Measurements from ENCODE around the gene PLAGL1. TPM values are rescaled to one million over a fixed set of nuclear protein-coding genes. Genes with fewer than 3 reads are reported as not detected.

The PLAGL1 gene
- total and polyA plus RNA-seq, 7 donors: 9.8 to 31.3 (median 14.4) TPM

DNA sequence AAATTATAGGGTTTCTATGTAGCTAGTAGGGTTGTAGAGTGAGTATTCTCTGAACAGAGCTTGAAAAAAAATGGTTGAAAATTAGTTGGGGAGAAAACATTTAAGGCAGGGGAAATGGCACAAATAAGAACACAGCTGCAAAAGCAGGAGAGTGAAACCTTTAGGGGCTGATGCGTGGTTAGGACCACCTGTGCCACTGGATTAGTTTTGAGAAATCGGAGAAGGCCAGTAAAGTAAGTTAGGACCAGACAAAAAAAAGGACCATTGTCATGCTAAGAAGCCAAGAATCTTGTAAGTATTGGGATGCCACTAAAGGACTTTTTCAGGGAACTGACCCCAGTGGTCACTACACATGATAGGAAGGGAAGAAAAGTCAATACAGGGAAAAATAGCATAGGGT lies 9.4 kb downstream of the PLAGL1 start:
- 76 to 99% methylated on average over 2 of the region's 2 CpGs for WGBS, 2 donors
- peaks cover 0 to 4% (median 0%) of the 10 kb centered on the region in 4 donors for H3K9me3 ChIP-seq
- intact Hi-C loops (cut with DNase I): no loop called here
- H3K36me3 ChIP-seq: no peaks in the 10 kb centered on the region
- no peaks in the 10 kb centered on the region for H3K27me3 ChIP-seq
- no peak overlapping the region for H3K4me3 ChIP-seq
- H3K4me1 ChIP-seq: no peaks in the 10 kb centered on the region
- no peak overlapping the region for H3K27ac ChIP-seq
- TF ChIP-seq EP300 (IDR thresholded peaks at IDR 0.05) (no peak), POLR2AphosphoS5 (IDR thresholded peaks at IDR 0.05) (no peak)
- TF ChIP-seq, protein P1, sequence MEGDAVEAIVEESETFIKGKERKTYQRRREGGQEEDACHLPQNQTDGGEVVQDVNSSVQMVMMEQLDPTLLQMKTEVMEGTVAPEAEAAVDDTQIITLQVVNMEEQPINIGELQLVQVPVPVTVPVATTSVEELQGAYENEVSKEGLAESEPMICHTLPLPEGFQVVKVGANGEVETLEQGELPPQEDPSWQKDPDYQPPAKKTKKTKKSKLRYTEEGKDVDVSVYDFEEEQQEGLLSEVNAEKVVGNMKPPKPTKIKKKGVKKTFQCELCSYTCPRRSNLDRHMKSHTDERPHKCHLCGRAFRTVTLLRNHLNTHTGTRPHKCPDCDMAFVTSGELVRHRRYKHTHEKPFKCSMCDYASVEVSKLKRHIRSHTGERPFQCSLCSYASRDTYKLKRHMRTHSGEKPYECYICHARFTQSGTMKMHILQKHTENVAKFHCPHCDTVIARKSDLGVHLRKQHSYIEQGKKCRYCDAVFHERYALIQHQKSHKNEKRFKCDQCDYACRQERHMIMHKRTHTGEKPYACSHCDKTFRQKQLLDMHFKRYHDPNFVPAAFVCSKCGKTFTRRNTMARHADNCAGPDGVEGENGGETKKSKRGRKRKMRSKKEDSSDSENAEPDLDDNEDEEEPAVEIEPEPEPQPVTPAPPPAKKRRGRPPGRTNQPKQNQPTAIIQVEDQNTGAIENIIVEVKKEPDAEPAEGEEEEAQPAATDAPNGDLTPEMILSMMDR (IDR thresholded peaks at IDR 0.05): no peak
- no peak for DNase-seq

DNA sequence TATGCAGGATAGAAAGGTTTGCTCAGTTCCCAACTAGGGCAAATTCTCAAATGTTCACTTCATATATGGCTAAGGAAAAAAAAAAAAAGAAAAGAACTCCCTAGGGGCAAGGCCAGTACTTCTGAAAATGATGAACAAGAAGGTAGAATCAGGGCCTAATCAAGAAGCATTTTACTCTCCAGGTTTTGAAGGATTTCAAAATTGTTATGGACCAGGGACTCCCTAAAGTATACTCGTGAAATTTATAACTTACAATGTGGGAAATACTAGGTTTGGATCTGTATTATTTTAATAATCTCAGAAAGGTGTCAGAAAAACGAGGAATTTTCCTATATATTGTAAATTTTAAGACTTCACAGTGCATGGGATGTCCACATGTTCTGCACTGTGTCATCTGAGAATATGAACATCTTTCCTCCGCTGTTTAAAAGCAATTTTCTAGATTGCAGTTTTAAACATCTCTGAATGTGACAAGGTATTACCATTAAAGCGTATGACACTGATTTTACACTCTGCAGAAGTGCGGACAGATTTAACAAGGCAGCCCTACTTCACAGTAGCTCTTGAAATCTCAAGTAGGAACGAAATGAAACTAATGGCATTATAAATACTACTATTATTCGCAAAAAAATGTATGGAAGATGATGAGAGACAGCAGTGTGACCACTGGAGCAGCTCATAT lies 14.0 kb downstream of the PLAGL1 start:
- no peak overlapping the region for H3K27ac ChIP-seq
- no peak for DNase-seq
- H3K27me3 ChIP-seq: no peaks in the 10 kb centered on the region
- no peak overlapping the region for H3K4me3 ChIP-seq
- peaks cover 0 to 4% (median 0%) of the 10 kb centered on the region in 4 donors for H3K9me3 ChIP-seq
- H3K36me3 ChIP-seq: no peaks in the 10 kb centered on the region
- 93 to 94% methylated on average over 7 of the region's 7 CpGs for WGBS, 2 donors
- intact Hi-C loops (cut with DNase I): no loop called here
- H3K4me1 ChIP-seq: no peaks in the 10 kb centered on the region
- no peak for TF ChIP-seq POLR2AphosphoS5 (IDR thresholded peaks at IDR 0.05)
- TF ChIP-seq, protein P1 (IDR thresholded peaks at IDR 0.05): no peak
- no peak for TF ChIP-seq POLR2A (IDR thresholded peaks at IDR 0.05)
- no peak for TF ChIP-seq EP300 (IDR thresholded peaks at IDR 0.05)

- H3K4me3 ChIP-seq: no peak overlapping the region
- no peak for TF ChIP-seq POLR2AphosphoS5 (IDR thresholded peaks at IDR 0.05)
- no peak for DNase-seq
- WGBS, 2 donors: 97 to 100% methylated on average over 1 of the region's 1 CpG
- no peaks in the 10 kb centered on the region for H3K36me3 ChIP-seq
- intact Hi-C loops (cut with DNase I): no loop called here
- H3K27ac ChIP-seq: no peak overlapping the region
- no peaks in the 10 kb centered on the region for H3K4me1 ChIP-seq
- H3K27me3 ChIP-seq: no peaks in the 10 kb centered on the region
- peaks cover 0 to 4% (median 0%) of the 10 kb centered on the region in 4 donors for H3K9me3 ChIP-seq
These were observed 15.8 kb downstream of the PLAGL1 start for GRCh38 chr6:143992285-143992684.

GRCh38 chr6:143986463-143987065 lies 21.5 kb downstream of the PLAGL1 start:
- DNase-seq: no peak
- no peaks in the 10 kb centered on the region for H3K36me3 ChIP-seq
- H3K27ac ChIP-seq: no peak overlapping the region
- no peaks in the 10 kb centered on the region for H3K4me1 ChIP-seq
- intact Hi-C loops (cut with DNase I): no loop called here
- no peaks in the 10 kb centered on the region for H3K27me3 ChIP-seq
- TF ChIP-seq POLR2AphosphoS5 (IDR thresholded peaks at IDR 0.05): no peak
- no peak for TF ChIP-seq EP300 (IDR thresholded peaks at IDR 0.05)
- no peak for TF ChIP-seq POLR2A (IDR thresholded peaks at IDR 0.05)
- TF ChIP-seq, protein P1 (IDR thresholded peaks at IDR 0.05): no peak
- no peak overlapping the region for H3K4me3 ChIP-seq
- H3K9me3 ChIP-seq: no peaks in the 10 kb centered on the region
- 87 to 92% methylated on average over 5 of the region's 5 CpGs for WGBS, 2 donors

DNA sequence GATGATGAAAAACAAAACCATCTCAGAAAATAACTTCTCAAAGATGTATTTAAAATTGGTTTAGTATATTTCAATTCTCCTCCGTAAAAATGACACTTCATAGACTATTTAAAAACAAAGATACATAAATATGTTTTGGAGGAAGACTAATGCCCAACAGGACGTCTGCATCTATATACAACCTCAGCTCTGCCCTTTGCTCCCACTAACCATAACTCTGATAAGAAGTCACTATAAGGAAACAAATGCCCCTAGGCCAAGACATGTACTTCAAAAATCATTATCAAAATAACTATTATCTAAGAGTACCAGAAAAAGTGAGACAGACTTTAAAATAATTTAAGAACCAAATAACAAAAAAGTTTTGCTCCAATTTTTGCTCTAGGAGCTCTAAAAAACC lies 23.4 kb downstream of the PLAGL1 start:
- no peaks in the 10 kb centered on the region for H3K36me3 ChIP-seq
- H3K27ac ChIP-seq: no peak overlapping the region
- no peak overlapping the region for H3K4me3 ChIP-seq
- no peaks in the 10 kb centered on the region for H3K27me3 ChIP-seq
- WGBS, 2 donors: 22 to 65% methylated on average over 2 of the region's 2 CpGs
- DNase-seq: no peak
- intact Hi-C loops (cut with DNase I): no loop called here
- no peak for TF ChIP-seq EP300 (IDR thresholded peaks at IDR 0.05)
- no peak for TF ChIP-seq POLR2A (IDR thresholded peaks at IDR 0.05)
- TF ChIP-seq, protein P1 (IDR thresholded peaks at IDR 0.05): no peak
- TF ChIP-seq POLR2AphosphoS5 (IDR thresholded peaks at IDR 0.05): no peak
- peaks cover 0 to 2% (median 0%) of the 10 kb centered on the region in 4 donors for H3K9me3 ChIP-seq
- H3K4me1 ChIP-seq: no peaks in the 10 kb centered on the region
